AG04449 (cell line): ENCODE results near the gene NUDT16L1.

Source experiments
- CTCF ChIA-PET: fragments of 350-600 bp; formaldehyde crosslinking; extraction: SDS; loops from one replicate; lab custom pipeline; 2021; ENCODE audit warnings: antibody characterized with exemption; lab: Yijun Ruan, JAX
- POLR2A ChIA-PET: fragments of 400-600, 350-600 bp; formaldehyde crosslinking; extraction: SDS; loops from one replicate; lab custom pipeline; 2020; ENCODE audit warnings: antibody characterized with exemption, inconsistent platforms; lab: Yijun Ruan, JAX
- DNase-seq: peaks from one replicate; pipeline ENCODE4 v3.0.0-alpha.2; 2010; ENCODE audit warnings: low read depth, low spot score
- H3K4me3 ChIP-seq: 2 replicates; pipeline ENCODE4 v1.5.1; 2011; ENCODE audit warnings: low read depth, mild to moderate bottlenecking, control low read depth, low read length
- TF ChIP-seq, protein P1 (sequence below): IDR thresholded peaks from one replicate; pipeline ENCODE4 v1.5.1; 2011; ENCODE audit warnings: mild to moderate bottlenecking, moderate library complexity, low read length, control low read depth, inconsistent platforms; ENCODE audit not compliant: insufficient read depth; ENCODE audit errors: missing control alignments

NUDT16L1 gene

DNA sequence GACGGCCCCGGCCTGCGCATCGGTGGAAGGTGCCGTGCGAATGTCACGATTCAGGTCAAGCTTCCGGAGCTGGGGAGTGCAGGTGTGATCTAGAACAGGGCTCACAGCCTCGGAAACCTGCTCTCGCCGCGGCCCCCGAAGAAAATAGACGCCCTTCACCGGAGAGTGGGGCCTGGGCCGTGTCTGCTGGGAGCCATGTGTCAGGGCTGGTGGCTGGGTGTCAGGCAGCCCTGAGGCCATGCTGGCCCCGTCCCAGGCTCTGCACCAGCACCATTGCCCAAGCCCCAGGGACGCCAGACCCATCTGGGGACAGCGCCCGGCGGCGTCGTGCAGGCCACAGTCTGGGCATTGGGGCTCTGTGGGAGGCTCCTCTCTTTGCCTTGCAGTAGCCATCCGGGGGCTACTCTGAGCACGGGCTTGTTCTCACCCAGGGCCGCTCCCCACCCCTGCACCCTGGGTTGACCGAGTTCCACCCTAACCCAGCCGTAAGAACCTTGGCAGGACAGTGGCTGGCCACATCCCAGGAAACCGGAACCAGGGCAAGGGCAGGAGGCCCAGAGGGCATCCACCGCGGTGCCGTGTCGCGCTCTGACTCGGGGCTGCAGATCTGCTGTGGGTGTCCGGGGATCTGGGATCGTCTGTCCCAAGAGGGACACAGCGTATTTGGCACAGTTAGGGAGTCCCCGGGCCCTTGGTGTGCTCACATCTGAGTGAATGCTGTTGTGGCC lies 5.3 kb upstream of the NUDT16L1 start:
- POLR2A ChIA-PET, result no interaction called here
- CTCF ChIA-PET, result no interaction called here
- TF ChIP-seq, protein P1, sequence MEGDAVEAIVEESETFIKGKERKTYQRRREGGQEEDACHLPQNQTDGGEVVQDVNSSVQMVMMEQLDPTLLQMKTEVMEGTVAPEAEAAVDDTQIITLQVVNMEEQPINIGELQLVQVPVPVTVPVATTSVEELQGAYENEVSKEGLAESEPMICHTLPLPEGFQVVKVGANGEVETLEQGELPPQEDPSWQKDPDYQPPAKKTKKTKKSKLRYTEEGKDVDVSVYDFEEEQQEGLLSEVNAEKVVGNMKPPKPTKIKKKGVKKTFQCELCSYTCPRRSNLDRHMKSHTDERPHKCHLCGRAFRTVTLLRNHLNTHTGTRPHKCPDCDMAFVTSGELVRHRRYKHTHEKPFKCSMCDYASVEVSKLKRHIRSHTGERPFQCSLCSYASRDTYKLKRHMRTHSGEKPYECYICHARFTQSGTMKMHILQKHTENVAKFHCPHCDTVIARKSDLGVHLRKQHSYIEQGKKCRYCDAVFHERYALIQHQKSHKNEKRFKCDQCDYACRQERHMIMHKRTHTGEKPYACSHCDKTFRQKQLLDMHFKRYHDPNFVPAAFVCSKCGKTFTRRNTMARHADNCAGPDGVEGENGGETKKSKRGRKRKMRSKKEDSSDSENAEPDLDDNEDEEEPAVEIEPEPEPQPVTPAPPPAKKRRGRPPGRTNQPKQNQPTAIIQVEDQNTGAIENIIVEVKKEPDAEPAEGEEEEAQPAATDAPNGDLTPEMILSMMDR, result no peak
- H3K4me3 ChIP-seq, result no peak overlapping the region
- DNase-seq, result no peak

DNA sequence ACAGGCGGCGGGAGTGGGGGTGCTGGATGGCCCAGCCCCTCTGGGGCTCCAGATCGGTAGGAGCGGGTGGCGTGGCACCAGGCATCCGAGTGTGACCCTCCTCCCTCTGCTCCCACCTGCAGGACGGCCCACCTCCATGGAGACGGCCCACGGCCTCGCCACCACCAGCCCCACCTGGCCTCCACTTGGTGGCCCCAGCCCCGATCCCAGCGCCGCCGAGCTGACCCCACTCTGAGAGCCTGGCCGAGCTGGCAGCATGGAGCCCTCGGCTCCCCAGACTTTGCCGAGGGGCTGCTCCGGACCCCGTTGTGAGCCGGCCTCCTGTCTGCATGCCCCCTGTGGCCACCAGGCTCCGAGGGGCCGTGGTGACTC lies 4.7 kb upstream of the NUDT16L1 start:
- no peak for DNase-seq
- no peak overlapping the region for H3K4me3 ChIP-seq
- POLR2A ChIA-PET, result no interaction called here
- TF ChIP-seq, protein P1, result no peak
- CTCF ChIA-PET, result no interaction called here

DNA sequence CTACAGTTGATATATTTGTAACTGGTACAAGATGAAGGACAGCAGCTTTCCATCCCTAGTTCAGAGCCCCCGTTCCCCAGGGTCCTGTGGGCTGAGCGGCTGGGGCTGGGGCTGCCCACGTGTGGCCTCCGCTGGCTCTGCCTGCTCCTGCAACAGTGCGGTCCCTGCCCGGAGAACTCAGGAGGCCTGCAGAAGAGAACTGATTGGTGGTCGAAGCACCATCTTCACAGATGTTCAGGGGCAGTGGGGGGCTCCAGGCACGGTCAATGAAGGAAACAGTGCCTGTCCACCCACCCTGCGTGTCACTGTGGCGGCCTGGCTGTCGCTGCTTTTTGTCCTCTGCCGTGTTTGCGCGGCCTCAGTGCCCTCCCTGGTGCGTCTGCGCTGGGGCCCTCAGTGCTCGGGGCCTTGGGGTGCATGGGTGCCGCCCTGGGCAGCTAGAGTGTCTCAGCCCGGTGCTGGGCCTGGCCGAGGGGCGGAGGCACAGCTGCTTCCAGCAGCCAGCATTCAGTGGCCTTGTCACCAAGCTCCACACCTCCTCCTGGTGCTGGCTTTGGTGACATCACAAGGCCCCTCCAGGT lies 4.2 kb upstream of the NUDT16L1 start:
- POLR2A ChIA-PET, result no interaction called here
- no peak overlapping the region for H3K4me3 ChIP-seq
- DNase-seq, result no peak
- TF ChIP-seq, protein P1, result no peak
- CTCF ChIA-PET, result interaction anchor here (2.7 kb wide), 1 partner anchor 267 kb away, joined by 7 read pairs; no protein-coding TSS in a partner anchor

DNA sequence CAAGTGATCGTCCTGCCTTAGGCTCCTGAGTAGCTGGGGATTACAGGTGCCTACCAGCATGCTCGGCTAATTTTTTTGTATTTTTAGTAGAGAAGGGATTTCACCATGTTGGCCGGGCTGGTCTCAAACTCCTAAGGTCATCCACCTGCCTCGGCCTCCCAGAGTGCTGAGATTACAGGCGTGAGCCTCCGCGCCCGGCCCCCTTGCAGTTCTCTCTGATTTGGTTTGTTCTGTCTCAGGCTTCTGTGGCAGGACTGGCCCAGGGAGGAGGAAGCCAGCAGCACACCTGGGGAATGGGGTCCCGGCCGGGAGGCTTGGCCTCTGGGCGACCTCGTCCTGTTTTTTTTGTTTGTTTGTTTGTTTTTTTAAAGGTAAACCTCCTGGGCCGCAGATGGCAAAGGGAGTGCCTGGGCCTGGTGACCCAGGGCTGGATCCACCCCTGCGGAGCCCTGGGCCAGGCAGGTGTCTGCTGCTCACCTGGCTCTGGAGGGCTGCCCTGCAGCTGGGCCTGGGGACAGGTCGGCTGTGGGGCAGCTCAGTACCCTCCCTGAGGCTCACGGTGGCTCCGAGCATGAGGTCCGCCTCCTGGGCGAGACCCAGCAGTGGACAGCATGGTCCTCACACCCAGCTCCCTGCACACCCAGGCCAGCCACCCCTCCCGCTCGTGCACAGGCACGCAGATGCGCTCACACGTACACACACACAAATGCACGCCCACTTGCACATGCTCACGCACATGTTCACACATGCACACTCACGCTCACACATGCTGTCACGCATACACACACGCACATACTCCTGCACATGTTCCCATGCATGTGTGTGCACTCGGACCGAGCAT lies 3.3 kb upstream of the NUDT16L1 start:
- CTCF ChIA-PET, result interaction anchor here (2.7 kb wide), 1 partner anchor 266 kb away, joined by 7 read pairs; no protein-coding TSS in a partner anchor
- POLR2A ChIA-PET, result interaction anchor here (0.6 kb wide), 1 partner anchor 14 kb away, joined by 3 read pairs; no protein-coding TSS in a partner anchor
- H3K4me3 ChIP-seq, result no peak overlapping the region
- TF ChIP-seq, protein P1, result no peak
- no peak for DNase-seq

DNA sequence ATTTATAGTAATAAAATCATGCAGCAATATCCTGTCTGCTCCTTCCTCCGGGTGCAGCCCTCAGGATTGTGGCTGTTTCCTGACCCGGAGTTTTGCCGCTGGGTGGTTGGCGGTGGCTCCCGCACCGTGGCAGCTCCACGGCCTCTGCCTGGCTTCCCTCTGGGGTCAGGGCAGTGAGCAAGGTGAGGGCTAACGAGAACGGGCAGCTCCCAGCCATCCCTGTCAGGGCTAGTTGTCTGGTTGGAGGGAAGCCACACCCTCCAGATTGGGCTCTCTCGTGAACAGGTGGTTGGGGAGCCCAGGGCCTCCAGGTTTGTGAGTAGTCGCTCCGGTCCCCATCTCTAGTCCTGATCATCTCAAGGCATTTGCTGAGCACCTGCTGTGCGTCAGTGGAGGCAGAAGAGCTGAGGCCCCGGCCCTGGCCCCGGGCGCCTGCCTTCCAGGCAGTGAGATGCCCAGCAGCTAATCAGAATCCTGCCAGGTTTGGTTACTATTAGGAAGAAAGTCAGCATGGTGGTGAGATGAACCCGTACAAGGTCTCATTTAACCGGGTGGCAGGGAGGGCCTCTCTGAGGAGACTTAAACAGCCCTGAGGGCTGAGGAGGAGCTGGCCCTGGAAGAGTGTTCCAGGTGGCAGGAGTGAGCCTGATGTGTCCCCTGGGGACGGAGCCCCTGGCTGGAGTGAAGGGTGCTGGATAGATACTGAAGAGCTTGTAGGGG lies 2.3 kb upstream of the NUDT16L1 start:
- CTCF ChIA-PET, result interaction anchor here (0.8 to 2.7 kb wide), 2 partner anchors 67 to 265 kb away, joined by 3 to 7 read pairs; partner anchors contain the start of gene MGRN1

More for the DNA sequence above, 2.3 kb upstream of the NUDT16L1 start:
- H3K4me3 ChIP-seq, result no peak overlapping the region
- TF ChIP-seq, protein P1, result no peak
- POLR2A ChIA-PET, result interaction anchor here (0.6 kb wide), 1 partner anchor 13 kb away, joined by 3 read pairs; no protein-coding TSS in a partner anchor
- DNase-seq, result no peak
